ENCODE data around the gene SRPK2. TPM values are rescaled to one million over a fixed set of nuclear protein-coding genes. Genes with fewer than 3 reads are reported as not detected.

Gene SRPK2
- total RNA-seq, 1 experiment from 2014 or later: 54.4 TPM

GRCh38 chr7:105315357-105315756, 73.4 kb downstream of the SRPK2 start:
- ChIA-PET CTCF (interaction anchor here (0.6 to 1.3 kb wide), 3 partner anchors 12 to 70 kb away, joined by 3 to 6 read pairs (median 5); no protein-coding TSS in a partner anchor), POLR2A (interaction anchor here (1.0 to 2.8 kb wide), 2 partner anchors 12 to 22 kb away, joined by 3 to 12 read pairs; no protein-coding TSS in a partner anchor)
- H3K27ac Mint-ChIP-seq (ENCODE audit: low read depth, unreplicated experiment): no peak overlapping the region
- peaks cover 7% of the 10 kb centered on the region for H3K36me3 Mint-ChIP-seq (ENCODE audit: insufficient read depth, unreplicated experiment)
- no peaks in the 10 kb centered on the region for H3K9me3 Mint-ChIP-seq (ENCODE audit: unreplicated experiment)
- DNase-seq (ENCODE audit: unreplicated experiment): no peak
- peaks cover 7% of the 10 kb centered on the region for H3K4me1 Mint-ChIP-seq (ENCODE audit: insufficient read depth, unreplicated experiment)
- no peaks in the 10 kb centered on the region for H3K27me3 Mint-ChIP-seq (ENCODE audit: insufficient read depth, unreplicated experiment)
- no peak overlapping the region for H3K4me3 Mint-ChIP-seq (ENCODE audit: unreplicated experiment)
- TF ChIP-seq CTCF (IDR thresholded peaks at IDR 0.05; ENCODE audit: unreplicated experiment): no peak
- BruUV-seq (replicated peaks): no TSS peak
- intact Hi-C loops (cut with micrococcal nuclease): no loop called here

GRCh38 chr7:105309235-105310169, 79.2 kb downstream of the SRPK2 start:
- no peak for TF ChIP-seq CTCF (IDR thresholded peaks at IDR 0.05; ENCODE audit: unreplicated experiment)
- no peaks in the 10 kb centered on the region for H3K27me3 Mint-ChIP-seq (ENCODE audit: insufficient read depth, unreplicated experiment)
- POLR2A ChIA-PET: interaction anchor here (0.6 kb wide), 1 partner anchor 52 kb away, joined by 3 read pairs; no protein-coding TSS in a partner anchor
- CTCF ChIA-PET: interaction anchor here (0.7 to 1.0 kb wide), 2 partner anchors 11 to 1065 kb away, joined by 3 to 5 read pairs; no protein-coding TSS in a partner anchor
- H3K9me3 Mint-ChIP-seq (ENCODE audit: unreplicated experiment): no peaks in the 10 kb centered on the region
- peaks cover 5% of the 10 kb centered on the region for H3K36me3 Mint-ChIP-seq (ENCODE audit: insufficient read depth, unreplicated experiment)
- peaks cover 16% of the 10 kb centered on the region for H3K4me1 Mint-ChIP-seq (ENCODE audit: insufficient read depth, unreplicated experiment)
- no TSS peak for BruUV-seq (replicated peaks)
- no peak for DNase-seq (ENCODE audit: unreplicated experiment)
- no peak overlapping the region for H3K27ac Mint-ChIP-seq (ENCODE audit: low read depth, unreplicated experiment)
- H3K4me3 Mint-ChIP-seq (ENCODE audit: unreplicated experiment): no peak overlapping the region
- intact Hi-C loops (cut with micrococcal nuclease): no loop called here

GRCh38 chr7:105307163-105307672, 81.5 kb downstream of the SRPK2 start:
- H3K27ac Mint-ChIP-seq (ENCODE audit: low read depth, unreplicated experiment): no peak overlapping the region
- CTCF ChIA-PET: interaction anchor here (0.6 to 1.1 kb wide), 4 partner anchors 15 to 1840 kb away, joined by 3 to 6 read pairs (median 4); no protein-coding TSS in a partner anchor
- no peaks in the 10 kb centered on the region for H3K9me3 Mint-ChIP-seq (ENCODE audit: unreplicated experiment)
- DNase-seq (ENCODE audit: unreplicated experiment): no peak
- intact Hi-C loops (cut with micrococcal nuclease): no loop called here
- TF ChIP-seq CTCF (IDR thresholded peaks at IDR 0.05; ENCODE audit: unreplicated experiment): no peak
- H3K27me3 Mint-ChIP-seq (ENCODE audit: insufficient read depth, unreplicated experiment): no peaks in the 10 kb centered on the region
- peaks cover 5% of the 10 kb centered on the region for H3K36me3 Mint-ChIP-seq (ENCODE audit: insufficient read depth, unreplicated experiment)
- no peak overlapping the region for H3K4me3 Mint-ChIP-seq (ENCODE audit: unreplicated experiment)
- POLR2A ChIA-PET: interaction anchor here (0.7 to 1.1 kb wide), 3 partner anchors 10 to 164 kb away, joined by 3 to 4 read pairs (median 3); no protein-coding TSS in a partner anchor
- no TSS peak for BruUV-seq (replicated peaks)
- peaks cover 25% of the 10 kb centered on the region for H3K4me1 Mint-ChIP-seq (ENCODE audit: insufficient read depth, unreplicated experiment)

- Mint-ChIP-seq H3K27ac (ENCODE audit: low read depth, unreplicated experiment) (no peak overlapping the region), H3K27me3 (ENCODE audit: insufficient read depth, unreplicated experiment) (no peaks in the 10 kb centered on the region), H3K36me3 (ENCODE audit: insufficient read depth, unreplicated experiment) (peaks cover 5% of the 10 kb centered on the region), H3K4me3 (ENCODE audit: unreplicated experiment) (no peak overlapping the region), H3K4me1 (ENCODE audit: insufficient read depth, unreplicated experiment) (peaks cover 30% of the 10 kb centered on the region), H3K9me3 (ENCODE audit: unreplicated experiment) (no peaks in the 10 kb centered on the region)
- intact Hi-C loops (cut with micrococcal nuclease): no loop called here
- ChIA-PET CTCF (interaction anchor here (0.7 kb wide), 1 partner anchor 16 kb away, joined by 6 read pairs; no protein-coding TSS in a partner anchor), POLR2A (interaction anchor here (1.0 kb wide), 1 partner anchor 11 kb away, joined by 3 read pairs; no protein-coding TSS in a partner anchor)
- no peak for TF ChIP-seq CTCF (IDR thresholded peaks at IDR 0.05; ENCODE audit: unreplicated experiment)
- DNase-seq (ENCODE audit: unreplicated experiment): peak; percentile 39
- BruUV-seq (replicated peaks): no TSS peak
Measured at GRCh38 chr7:105306298-105306748, 82.4 kb downstream of the SRPK2 start.

Measured in MCF 10A (cell line).